Lung (tissue), 12 donors: Measurements from ENCODE around the gene APOL3. TPM values are rescaled to one million over a fixed set of nuclear protein-coding genes. Genes with fewer than 3 reads are reported as not detected.
"Not testable (repeated sequence)": the region's sequence is repeated elsewhere in the genome, so short reads cannot be mapped to it uniquely, and the experiment has no call there.

Experiments used
- ATAC-seq: fragments of 200-7000 bp; cut with Tn5 transposase; one replicate; pipeline ENCODE4 v1.9.1; 2020; ENCODE audit warnings: moderate number of reproducible peaks; ENCODE audit not compliant: insufficient read depth, low FRiP score
- DNase-seq, 3 donors: peaks; one replicate each; pipeline ENCODE4 v3.0.0-alpha.2; 2013 to 2017
- H3K27ac ChIP-seq, 2 donors: one replicate each; pipeline ENCODE4 v1.5.1; 2013; ENCODE audit warnings: mild to moderate bottlenecking in 2 of 2, moderate library complexity in 2 of 2, control low read depth in 1 of 2, inconsistent platforms in 1 of 2, low read depth in 1 of 2, low read length in 1 of 2
- H3K27me3 ChIP-seq, 3 donors: one replicate each; pipeline ENCODE4 v1.5.1; 2013; ENCODE audit warnings: low read length in 2 of 3; ENCODE audit not compliant: control insufficient read depth in 3 of 3, insufficient read depth in 3 of 3
- H3K36me3 ChIP-seq, 4 donors: one replicate each; pipeline ENCODE4 v1.5.1; 2013; ENCODE audit warnings: low read length in 4 of 4, mild to moderate bottlenecking in 1 of 4, moderate library complexity in 1 of 4; ENCODE audit not compliant: control insufficient read depth in 4 of 4, insufficient read depth in 4 of 4
- H3K4me1 ChIP-seq, 5 donors: one replicate each; pipeline ENCODE4 v1.5.1; 2013; ENCODE audit warnings: low read length in 5 of 5, mild to moderate bottlenecking in 2 of 5, moderate library complexity in 1 of 5; ENCODE audit not compliant: control insufficient read depth in 5 of 5, insufficient read depth in 5 of 5
- H3K4me3 ChIP-seq: one replicate; pipeline ENCODE4 v1.5.1; 2013; ENCODE audit warnings: mild to moderate bottlenecking, control low read depth, moderate library complexity
- H3K9ac ChIP-seq, 2 donors: one replicate each; pipeline ENCODE4 v1.5.1; 2013; ENCODE audit warnings: low read length in 2 of 2, control low read depth in 1 of 2; ENCODE audit not compliant: insufficient read depth in 1 of 2
- H3K9me3 ChIP-seq, 4 donors: one replicate each; pipeline ENCODE4 v1.5.1; 2013; ENCODE audit warnings: low read length in 3 of 4, mild to moderate bottlenecking in 1 of 4, moderate library complexity in 1 of 4; ENCODE audit not compliant: control insufficient read depth in 4 of 4, insufficient read depth in 3 of 4
- WGBS, 2 donors: extraction: QIAGEN DNeasy Blood & Tissue Kit; methylation state at CpG; one replicate each; pipeline ENCODE4 v1.1.7; 2013; 5-methylcytosine and 5-hydroxymethylcytosine counted together
- polyA plus RNA-seq, 2 donors: library from polyadenylated mRNA; stranded (reverse); fragments of 200-250 nt; gene quantifications; one replicate each; pipeline ENCODE4 v1.2.1, GENCODE V29; 2013
- total RNA-seq, 2 donors: library from RNA; depleted of rRNA in 1 of 2; stranded (reverse); fragments of >200 nt in 1 of 2; gene quantifications; one replicate each; pipeline ENCODE4 v1.2.1, GENCODE V29; 2014 to 2021
- TF ChIP-seq, protein P1 (sequence below): IDR thresholded peaks from 2 replicates; pipeline ENCODE4 v1.5.1; 2012; ENCODE audit warnings: mild to moderate bottlenecking; ENCODE audit errors: control extremely low read depth, extremely low read depth
- donor health status: control.
- donor health status: control.
- donor health status: Bipolar disorder and iron deficiency.
- donor health status: healthy.
- donor health status: DM: yes; HTN: yes; CAD: no.

APOL3 gene
- total and polyA plus RNA-seq, 4 donors, result 26.2 to 50.9 (median 44.7) TPM

GRCh38 chr22:36208162-36208765, 47.7 kb upstream of the APOL3 start:
- H3K27ac ChIP-seq, result no peak overlapping the region
- DNase-seq, result no peak
- WGBS, 2 donors, result 25 to 54% methylated on average over 1 of the region's 1 CpG

DNA sequence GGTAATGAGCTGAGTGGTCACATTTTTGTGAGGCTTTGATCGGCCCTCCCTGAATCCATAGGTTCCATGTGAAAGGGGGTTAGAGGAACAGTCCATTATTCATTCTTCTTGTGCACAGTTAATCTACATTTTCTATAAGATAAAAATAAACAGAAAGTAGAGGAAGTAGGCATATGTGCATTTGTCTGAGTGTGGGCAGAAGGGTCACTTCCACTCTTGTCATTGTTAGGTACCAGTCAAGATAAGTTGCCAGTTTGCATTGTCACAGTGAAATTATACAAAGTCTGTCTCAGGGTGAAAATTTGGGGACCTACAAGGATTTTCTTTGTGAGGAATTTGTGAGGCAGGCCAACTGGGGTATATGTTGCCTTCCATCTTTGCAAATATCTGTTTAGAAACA, 45.7 kb upstream of the APOL3 start:
- H3K27me3 ChIP-seq, result no peaks in the 10 kb centered on the region
- H3K9ac ChIP-seq, result no peak overlapping the region
- WGBS, 2 donors, result 98 to 100% methylated on average over 1 of the region's 1 CpG
- no peak for ATAC-seq
- no peaks in the 10 kb centered on the region for H3K9me3 ChIP-seq
- TF ChIP-seq, protein P1, sequence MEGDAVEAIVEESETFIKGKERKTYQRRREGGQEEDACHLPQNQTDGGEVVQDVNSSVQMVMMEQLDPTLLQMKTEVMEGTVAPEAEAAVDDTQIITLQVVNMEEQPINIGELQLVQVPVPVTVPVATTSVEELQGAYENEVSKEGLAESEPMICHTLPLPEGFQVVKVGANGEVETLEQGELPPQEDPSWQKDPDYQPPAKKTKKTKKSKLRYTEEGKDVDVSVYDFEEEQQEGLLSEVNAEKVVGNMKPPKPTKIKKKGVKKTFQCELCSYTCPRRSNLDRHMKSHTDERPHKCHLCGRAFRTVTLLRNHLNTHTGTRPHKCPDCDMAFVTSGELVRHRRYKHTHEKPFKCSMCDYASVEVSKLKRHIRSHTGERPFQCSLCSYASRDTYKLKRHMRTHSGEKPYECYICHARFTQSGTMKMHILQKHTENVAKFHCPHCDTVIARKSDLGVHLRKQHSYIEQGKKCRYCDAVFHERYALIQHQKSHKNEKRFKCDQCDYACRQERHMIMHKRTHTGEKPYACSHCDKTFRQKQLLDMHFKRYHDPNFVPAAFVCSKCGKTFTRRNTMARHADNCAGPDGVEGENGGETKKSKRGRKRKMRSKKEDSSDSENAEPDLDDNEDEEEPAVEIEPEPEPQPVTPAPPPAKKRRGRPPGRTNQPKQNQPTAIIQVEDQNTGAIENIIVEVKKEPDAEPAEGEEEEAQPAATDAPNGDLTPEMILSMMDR, result no peak
- H3K27ac ChIP-seq, result no peak overlapping the region
- DNase-seq, result no peak
- H3K4me1 ChIP-seq, result peaks cover 0 to 19% (median 9%) of the 10 kb centered on the region in 5 donors
- H3K4me3 ChIP-seq, result no peak overlapping the region
- no peaks in the 10 kb centered on the region for H3K36me3 ChIP-seq

More at GRCh38 chr22:36208162-36208765, 47.7 kb upstream of the APOL3 start:
- no peak overlapping the region for H3K4me3 ChIP-seq
- TF ChIP-seq, protein P1, result no peak
- H3K4me1 ChIP-seq, result peaks cover 0 to 12% (median 4%) of the 10 kb centered on the region in 5 donors
- no peaks in the 10 kb centered on the region for H3K9me3 ChIP-seq
- ATAC-seq, result no peak
- no peaks in the 10 kb centered on the region for H3K36me3 ChIP-seq
- no peak overlapping the region for H3K9ac ChIP-seq
- H3K27me3 ChIP-seq, result no peaks in the 10 kb centered on the region

DNA sequence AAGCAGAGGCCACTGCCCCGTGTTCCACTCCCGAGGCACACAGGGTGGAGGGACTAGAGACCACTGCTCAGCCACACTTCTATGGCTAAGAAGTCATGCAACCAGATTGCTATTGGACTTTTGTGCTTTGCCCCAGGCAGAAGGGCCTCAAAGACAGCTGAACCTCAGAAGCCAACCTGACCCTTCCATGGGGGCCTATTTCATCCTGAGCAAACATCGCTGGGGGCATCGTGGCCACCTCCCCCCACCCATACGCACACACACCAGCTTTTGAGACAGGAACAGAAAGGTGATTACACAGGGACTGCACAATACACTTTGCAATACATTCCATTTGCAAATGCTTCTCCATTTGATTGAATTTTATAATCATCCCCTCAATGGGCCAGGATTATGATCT, 45.0 kb upstream of the APOL3 start:
- H3K9me3 ChIP-seq, H3K27ac ChIP-seq, DNase-seq, H3K9ac ChIP-seq, ATAC-seq, H3K36me3 ChIP-seq, H3K27me3 ChIP-seq, H3K4me3 ChIP-seq: not testable (repeated sequence)
- WGBS, 2 donors, result 69 to 80% methylated on average over 5 of the region's 5 CpGs
- H3K4me1 ChIP-seq, result peaks cover 0 to 15% (median 7%) of the 10 kb centered on the region in 5 donors

- no peak overlapping the region for H3K9ac ChIP-seq
- TF ChIP-seq, protein P1, result no peak
- H3K4me1 ChIP-seq, result peaks cover 0 to 15% (median 7%) of the 10 kb centered on the region in 5 donors
- no peak overlapping the region for H3K27ac ChIP-seq
- no peak for DNase-seq
- WGBS, 2 donors, result 53 to 63% methylated on average over 6 of the region's 6 CpGs
- no peak overlapping the region for H3K4me3 ChIP-seq
- H3K9me3 ChIP-seq, result no peaks in the 10 kb centered on the region
- ATAC-seq, result no peak
- H3K36me3 ChIP-seq, result no peaks in the 10 kb centered on the region
- H3K27me3 ChIP-seq, result no peaks in the 10 kb centered on the region
Observed at GRCh38 chr22:36204632-36205015, 44.1 kb upstream of the APOL3 start.
